Measurements from ENCODE around the gene ZKSCAN5. TPM values are rescaled to one million over a fixed set of nuclear protein-coding genes. Genes with fewer than 3 reads are reported as not detected.

ZKSCAN5 gene
- polyA plus RNA-seq, 10 donors = 7.6 to 11.2 (median 9.5) TPM

Other genes starting within 250 kb of the ZKSCAN5 start
- gene MYH16, start 231.8 kb upstream of the ZKSCAN5 start, polyA plus RNA-seq (ENCODE audit: insufficient read length in 10 of 10) = under 1 TPM in 9 of 10 donors, not detected in 1; 0.08 to 0.46 (median 0.22) TPM
- 10 to 100 TPM; 58.8 to 97.5 (median 67.8) TPM for gene ARPC1A, start 178.8 kb upstream of the ZKSCAN5 start, polyA plus RNA-seq (ENCODE audit: insufficient read length in 10 of 10)
- 10 to 100 TPM; 31.0 to 63.0 (median 40.4) TPM for gene ARPC1B, start 129.9 kb upstream of the ZKSCAN5 start, polyA plus RNA-seq (ENCODE audit: insufficient read length in 10 of 10)
- 100 to 1,000 TPM in 7 of 10 donors, 10 to 100 TPM in 3; 91.8 to 152 (median 110) TPM for gene PDAP1, start 96.1 kb upstream of the ZKSCAN5 start, polyA plus RNA-seq (ENCODE audit: insufficient read length in 10 of 10)
- gene BUD31, start 95.7 kb upstream of the ZKSCAN5 start, polyA plus RNA-seq (ENCODE audit: insufficient read length in 10 of 10) = 10 to 100 TPM; 64.2 to 90.1 (median 78.7) TPM
- gene PTCD1, start 65.9 kb upstream of the ZKSCAN5 start, polyA plus RNA-seq (ENCODE audit: insufficient read length in 10 of 10) = 1 to 10 TPM; 2.2 to 6.5 (median 3.3) TPM
- 10 to 100 TPM; 26.5 to 39.4 (median 30.3) TPM for gene CPSF4, start 65.7 kb upstream of the ZKSCAN5 start, polyA plus RNA-seq (ENCODE audit: insufficient read length in 10 of 10)
- gene ATP5MF, start 38.5 kb upstream of the ZKSCAN5 start, polyA plus RNA-seq (ENCODE audit: insufficient read length in 10 of 10) = 100 to 1,000 TPM; 326 to 415 (median 378) TPM
- 10 to 100 TPM; 14.5 to 50.8 (median 26.7) TPM for gene ZNF789, start 31.8 kb upstream of the ZKSCAN5 start, polyA plus RNA-seq (ENCODE audit: insufficient read length in 10 of 10)
- gene ZNF394, start 4.4 kb upstream of the ZKSCAN5 start, polyA plus RNA-seq (ENCODE audit: insufficient read length in 10 of 10) = 10 to 100 TPM in 5 of 10 donors, 1 to 10 TPM in 5; 7.1 to 11.6 (median 10.0) TPM
- gene FAM200A, start 47.5 kb downstream of the ZKSCAN5 start, polyA plus RNA-seq (ENCODE audit: insufficient read length in 10 of 10) = 10 to 100 TPM in 2 of 10 donors, 1 to 10 TPM in 8; 6.9 to 10.4 (median 9.6) TPM
- gene ZNF655, start 54.0 kb downstream of the ZKSCAN5 start, polyA plus RNA-seq (ENCODE audit: insufficient read length in 10 of 10) = 10 to 100 TPM; 28.3 to 60.9 (median 43.9) TPM
- gene TMEM225B, start 93.6 kb downstream of the ZKSCAN5 start, polyA plus RNA-seq (ENCODE audit: insufficient read length in 10 of 10) = 1 to 10 TPM in 1 of 10 donors, under 1 TPM in 9; 0.34 to 1.1 (median 0.74) TPM
- 10 to 100 TPM in 6 of 10 donors, 1 to 10 TPM in 4; 7.5 to 11.9 (median 10.1) TPM for gene ZSCAN25, start 112.3 kb downstream of the ZKSCAN5 start, polyA plus RNA-seq (ENCODE audit: insufficient read length in 10 of 10)
- gene CYP3A5, start 175.3 kb downstream of the ZKSCAN5 start, polyA plus RNA-seq (ENCODE audit: insufficient read length in 10 of 10) = 1 to 10 TPM in 6 of 10 donors, under 1 TPM in 4; 0.54 to 1.6 (median 1.0) TPM
- 1 to 10 TPM in 1 of 10 donors, under 1 TPM in 3, not detected in 6; 0.31 to 1.6 (median 0.46) TPM for gene CYP3A7, start 230.5 kb downstream of the ZKSCAN5 start, polyA plus RNA-seq (ENCODE audit: insufficient read length in 10 of 10)

All from muscle of back (tissue), 10 donors.